ENCODE results near the gene SMOC2.
"Not testable (repeated sequence)": the region's sequence is repeated elsewhere in the genome, so short reads cannot be mapped to it uniquely, and the experiment has no call there.

Gene SMOC2

DNA sequence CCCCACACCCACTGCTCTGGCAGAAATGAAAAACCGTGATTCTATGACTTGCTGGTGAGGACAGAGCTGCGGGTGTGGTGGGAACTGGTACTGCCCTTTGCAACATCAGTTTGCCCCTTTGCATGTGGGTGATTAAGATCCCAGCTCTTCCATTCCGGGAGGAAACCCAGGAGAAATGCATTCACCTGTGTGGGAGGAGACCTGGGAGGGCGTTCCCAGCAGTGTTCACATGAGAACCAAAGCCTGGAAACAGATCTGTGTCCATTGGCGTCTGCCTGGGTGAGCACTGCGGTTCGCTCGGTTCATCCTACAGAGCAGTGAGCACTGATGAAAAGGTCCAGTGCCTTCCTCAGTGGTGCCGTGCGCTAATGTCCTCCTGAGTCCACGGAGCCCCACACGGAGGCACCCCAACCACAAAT is 89.7 kb downstream of the SMOC2 start:
- no peak for FAIRE-seq
- no peak for TF ChIP-seq POLR2A (IDR thresholded peaks at IDR 0.05; ENCODE audit: low read depth, low read length)
- no peak for DNase-seq (ENCODE audit: insufficient read length, low spot score)

DNA sequence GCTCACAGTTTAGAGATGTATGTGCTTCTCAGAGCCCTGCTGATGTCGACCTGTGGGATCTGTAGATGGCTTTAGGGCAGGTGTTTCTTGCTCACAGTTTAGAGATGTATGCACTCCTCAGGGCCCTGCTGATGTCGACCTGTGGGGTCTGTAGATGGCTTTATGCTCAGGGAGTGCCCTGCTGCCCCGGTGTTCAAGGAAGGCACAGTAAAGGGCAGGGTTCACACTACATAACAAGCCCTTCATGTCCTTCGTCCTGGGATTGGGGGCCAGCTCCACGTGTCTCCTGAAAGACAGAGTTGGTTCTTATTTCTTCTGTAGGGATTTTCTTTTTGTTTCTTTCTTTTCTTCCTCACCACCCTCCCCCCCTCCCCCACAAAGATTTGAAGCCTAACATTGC is 91.1 kb downstream of the SMOC2 start:
- no peak for DNase-seq (ENCODE audit: insufficient read length, low spot score)
- FAIRE-seq: no peak
- no peak for TF ChIP-seq POLR2A (IDR thresholded peaks at IDR 0.05; ENCODE audit: low read depth, low read length)

DNA sequence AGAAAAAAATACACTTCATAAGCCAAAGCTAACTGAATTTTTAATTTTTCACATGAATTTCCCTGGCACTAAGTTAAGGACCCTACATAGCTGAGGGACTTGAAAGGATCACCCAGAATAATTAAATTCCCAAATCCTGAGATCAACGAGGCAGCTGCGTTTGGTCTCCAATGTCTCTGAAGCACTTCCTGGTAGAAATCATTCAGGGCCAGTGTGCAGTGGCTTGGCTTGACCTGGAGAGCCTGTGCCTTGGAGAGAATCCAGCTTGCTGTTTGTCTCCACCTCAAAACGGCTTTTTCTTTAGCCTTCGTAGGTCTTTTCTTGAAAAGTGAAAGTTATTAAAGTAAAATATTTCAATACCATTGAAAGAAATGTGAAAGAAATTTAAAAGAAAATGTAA is 92.4 kb downstream of the SMOC2 start:
- no peak for DNase-seq (ENCODE audit: insufficient read length, low spot score)
- FAIRE-seq: no peak
- TF ChIP-seq POLR2A (IDR thresholded peaks at IDR 0.05; ENCODE audit: low read depth, low read length): no peak

DNA sequence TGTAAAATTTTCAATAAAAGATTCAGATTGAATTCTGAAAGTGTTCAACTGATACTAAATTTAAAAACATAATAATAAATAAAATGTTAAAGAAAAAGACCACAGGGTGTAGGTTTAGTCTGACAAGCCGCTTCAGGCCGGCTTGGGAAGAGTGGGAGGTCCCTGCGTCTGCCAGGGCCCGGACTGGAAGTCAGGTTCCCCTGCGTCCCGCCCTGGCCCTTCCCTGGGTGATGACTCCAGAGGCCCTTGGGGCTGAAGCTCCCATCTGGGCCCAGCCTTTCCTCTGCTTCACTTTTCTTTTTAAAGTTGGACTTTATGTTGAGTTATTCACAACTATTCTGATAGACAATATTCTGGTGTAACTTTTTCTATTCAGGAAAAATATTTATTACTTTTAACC is 93.3 kb downstream of the SMOC2 start:
- DNase-seq (ENCODE audit: insufficient read length, low spot score): no peak
- no peak for TF ChIP-seq POLR2A (IDR thresholded peaks at IDR 0.05; ENCODE audit: low read depth, low read length)
- no peak for FAIRE-seq

DNA sequence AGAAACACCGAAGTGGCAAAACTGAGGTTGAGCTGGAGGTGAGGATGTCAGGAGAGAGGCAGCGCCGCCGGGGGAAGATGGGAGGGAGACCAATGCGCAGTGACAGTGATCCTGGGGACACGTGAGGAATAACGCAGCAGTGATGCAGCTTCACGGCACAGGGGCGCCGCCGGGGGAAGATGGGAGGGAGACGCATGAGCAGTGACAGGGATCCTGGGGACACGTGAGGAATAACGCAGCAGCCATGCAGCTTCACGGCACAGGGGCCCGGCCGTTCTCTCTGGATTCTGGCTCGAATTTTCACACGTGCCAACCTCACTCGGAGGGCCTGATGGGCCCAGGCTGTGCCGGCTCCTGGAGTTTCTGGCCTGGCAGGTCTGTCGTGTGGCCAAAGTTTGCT is 94.7 kb downstream of the SMOC2 start:
- no peak for DNase-seq (ENCODE audit: insufficient read length, low spot score)
- no peak for FAIRE-seq
- TF ChIP-seq POLR2A (IDR thresholded peaks at IDR 0.05; ENCODE audit: low read depth, low read length): no peak

DNA sequence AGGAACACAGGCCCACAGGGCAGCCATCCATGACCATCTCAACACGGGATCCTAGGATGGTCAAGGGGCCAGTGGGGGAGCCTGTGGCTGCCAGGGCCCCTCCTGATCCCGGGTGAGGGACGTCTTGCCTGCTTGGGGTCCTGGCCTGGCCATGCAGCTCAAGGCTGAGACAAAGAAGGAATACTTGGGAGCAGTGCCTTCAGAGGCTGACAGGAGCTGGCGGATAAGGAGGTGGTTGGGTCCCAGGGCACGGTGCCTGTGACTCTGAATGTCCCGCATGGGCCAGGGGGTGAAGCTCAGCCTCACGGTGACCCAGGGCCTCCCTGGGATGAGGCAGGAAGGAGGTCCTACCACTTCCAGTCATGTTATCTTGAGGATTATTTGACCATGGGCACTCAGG is 95.2 kb downstream of the SMOC2 start:
- no peak for TF ChIP-seq POLR2A (IDR thresholded peaks at IDR 0.05; ENCODE audit: low read depth, low read length)

DNA sequence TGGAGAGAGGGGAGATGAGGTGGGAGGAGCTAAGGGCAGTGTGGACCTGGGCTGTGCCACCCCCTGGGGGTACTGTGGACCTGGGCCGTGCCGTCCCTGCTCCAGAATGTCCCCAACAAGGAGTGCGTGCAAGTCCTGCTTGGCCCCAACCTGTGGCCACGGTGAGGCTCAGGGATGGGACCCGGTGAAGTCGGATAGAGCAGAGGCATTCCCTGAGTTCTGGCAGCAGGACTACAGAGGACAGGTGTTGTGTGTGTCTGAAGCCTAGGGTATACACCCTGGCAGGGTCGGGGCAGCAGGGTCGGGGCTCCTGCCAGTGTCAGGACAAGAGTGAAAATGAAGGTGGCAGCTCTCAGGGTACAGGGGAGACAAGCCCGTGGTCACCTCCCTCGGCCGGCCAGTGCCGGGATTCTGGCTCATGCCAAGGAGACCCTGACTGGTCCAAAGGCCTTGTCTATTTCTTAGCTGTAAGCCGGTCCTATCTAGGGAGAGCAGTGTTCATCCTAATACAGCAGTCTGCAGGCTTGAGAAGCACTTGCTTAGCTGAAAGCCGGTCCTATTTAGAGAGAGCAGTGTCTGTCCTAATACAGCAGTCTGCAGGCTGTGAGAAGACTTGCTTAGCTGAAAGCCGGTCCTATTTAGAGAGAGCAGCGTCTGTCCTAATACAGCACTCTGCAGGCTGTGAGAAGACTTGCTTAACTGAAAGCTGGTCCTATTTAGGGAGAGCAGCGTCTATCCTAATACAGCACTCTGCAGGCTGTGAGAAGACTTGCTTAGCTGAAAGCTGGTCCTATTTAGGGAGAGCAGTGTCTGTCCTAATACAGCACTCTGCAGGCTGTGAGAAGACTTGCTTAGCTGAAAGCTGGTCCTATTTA is 95.9 kb downstream of the SMOC2 start:
- no peak for FAIRE-seq
- no peak for DNase-seq (ENCODE audit: insufficient read length, low spot score)
- no peak for TF ChIP-seq POLR2A (IDR thresholded peaks at IDR 0.05; ENCODE audit: low read depth, low read length)

More for the DNA sequence above, 95.2 kb downstream of the SMOC2 start:
- DNase-seq (ENCODE audit: insufficient read length, low spot score) (no peak), FAIRE-seq (no peak)

DNA sequence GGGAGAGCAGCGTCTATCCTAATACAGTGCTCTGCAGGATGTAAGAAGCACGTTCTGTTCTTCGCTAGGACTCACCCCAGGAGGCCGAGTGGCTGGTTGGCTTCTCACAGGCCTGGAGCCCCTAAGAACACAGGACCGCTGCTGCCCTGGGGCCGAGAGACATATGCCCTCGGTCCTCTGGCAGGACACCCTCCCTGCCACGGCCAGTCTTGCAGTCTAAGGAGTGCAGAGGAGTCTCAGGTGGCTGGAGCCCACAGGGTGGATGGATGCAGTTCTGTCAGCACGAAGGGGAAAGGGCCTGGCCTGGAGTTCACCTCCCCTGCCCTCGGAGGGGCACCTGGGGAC is 96.5 kb downstream of the SMOC2 start:
- TF ChIP-seq POLR2A (IDR thresholded peaks at IDR 0.05; ENCODE audit: low read depth, low read length): no peak
- no peak for FAIRE-seq
- no peak for DNase-seq (ENCODE audit: insufficient read length, low spot score)

DNA sequence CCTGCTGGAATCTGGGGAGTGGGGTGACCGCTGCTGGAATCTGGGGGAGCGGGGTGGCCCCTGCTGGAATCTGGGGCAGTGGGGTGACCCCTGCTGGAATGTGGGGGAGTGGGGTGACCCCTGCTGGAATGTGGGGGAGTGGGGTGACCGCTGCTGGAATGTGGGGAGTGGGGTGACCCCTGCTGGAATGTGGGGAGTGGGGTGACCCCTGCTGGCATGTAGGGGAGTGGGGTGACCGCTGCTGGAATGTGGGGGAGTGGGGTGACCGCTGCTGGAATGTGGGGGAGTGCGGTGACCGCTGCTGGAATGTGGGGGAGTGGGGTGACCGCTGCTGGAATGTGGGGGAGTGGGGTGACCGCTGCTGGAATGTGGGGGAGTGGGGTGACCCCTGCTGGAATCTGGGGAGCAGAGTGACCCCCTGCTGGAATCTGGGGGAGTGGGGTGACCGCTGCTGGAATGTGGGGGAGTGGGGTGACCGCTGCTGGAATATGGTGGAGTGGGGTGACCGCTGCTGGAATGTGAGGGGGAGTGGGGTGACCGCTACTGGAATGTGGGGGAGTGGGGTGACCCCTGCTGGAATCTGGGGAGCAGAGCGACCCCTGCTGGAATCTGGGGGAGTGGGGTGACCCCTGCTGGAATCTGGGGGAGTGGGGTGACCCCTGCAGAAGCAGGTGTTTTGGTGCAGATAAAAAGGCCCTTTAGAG is 97.4 kb downstream of the SMOC2 start:
- FAIRE-seq: not testable (repeated sequence)

DNA sequence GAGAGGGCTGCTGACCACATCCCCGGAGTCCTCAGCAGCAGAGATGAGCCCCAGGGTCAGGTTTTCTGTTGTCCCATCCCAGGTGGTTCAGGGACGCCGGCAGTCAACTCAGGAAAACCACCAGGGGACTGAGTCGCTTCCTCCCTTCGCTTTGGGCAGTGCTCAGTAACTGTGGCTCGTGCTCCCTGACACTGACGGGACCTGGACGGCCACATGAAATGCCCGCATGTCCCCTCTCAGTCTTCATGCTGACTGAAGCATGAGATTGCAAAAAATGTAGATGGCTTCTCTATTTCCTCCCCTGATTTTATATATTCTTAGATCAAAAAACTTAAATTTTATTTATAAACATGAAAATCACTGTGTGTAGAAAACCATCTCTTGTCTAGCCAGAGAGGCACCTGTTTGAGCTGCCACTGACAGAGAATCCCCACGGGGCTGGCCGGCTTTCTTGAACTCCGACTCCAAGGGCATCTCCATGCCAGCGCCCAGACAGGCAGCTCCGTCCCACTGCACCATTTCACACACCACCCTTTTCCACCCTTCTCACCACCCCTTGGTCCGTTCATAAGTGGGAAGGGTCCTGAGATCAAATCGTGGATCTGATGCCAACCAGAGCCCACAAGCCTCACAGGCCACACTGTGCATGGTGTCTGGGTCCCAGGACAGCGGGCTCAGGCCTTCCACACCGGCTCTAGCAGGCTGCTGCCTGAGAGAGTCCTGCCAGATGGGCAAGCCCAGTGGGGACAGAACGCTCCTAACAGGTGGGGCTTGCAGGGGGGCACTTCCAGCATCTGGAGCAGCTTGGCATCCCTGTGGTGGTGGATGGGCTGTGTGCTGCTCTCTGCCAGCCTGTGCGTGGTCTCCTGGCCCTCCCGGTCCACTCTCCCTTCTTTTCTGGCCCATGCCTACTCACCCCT is 98.2 kb downstream of the SMOC2 start:
- no peak for FAIRE-seq
- TF ChIP-seq POLR2A (IDR thresholded peaks at IDR 0.05; ENCODE audit: low read depth, low read length): no peak
- no peak for DNase-seq (ENCODE audit: insufficient read length, low spot score)

More for the DNA sequence above, 97.4 kb downstream of the SMOC2 start:
- DNase-seq (ENCODE audit: insufficient read length, low spot score): not testable (repeated sequence)

DNA sequence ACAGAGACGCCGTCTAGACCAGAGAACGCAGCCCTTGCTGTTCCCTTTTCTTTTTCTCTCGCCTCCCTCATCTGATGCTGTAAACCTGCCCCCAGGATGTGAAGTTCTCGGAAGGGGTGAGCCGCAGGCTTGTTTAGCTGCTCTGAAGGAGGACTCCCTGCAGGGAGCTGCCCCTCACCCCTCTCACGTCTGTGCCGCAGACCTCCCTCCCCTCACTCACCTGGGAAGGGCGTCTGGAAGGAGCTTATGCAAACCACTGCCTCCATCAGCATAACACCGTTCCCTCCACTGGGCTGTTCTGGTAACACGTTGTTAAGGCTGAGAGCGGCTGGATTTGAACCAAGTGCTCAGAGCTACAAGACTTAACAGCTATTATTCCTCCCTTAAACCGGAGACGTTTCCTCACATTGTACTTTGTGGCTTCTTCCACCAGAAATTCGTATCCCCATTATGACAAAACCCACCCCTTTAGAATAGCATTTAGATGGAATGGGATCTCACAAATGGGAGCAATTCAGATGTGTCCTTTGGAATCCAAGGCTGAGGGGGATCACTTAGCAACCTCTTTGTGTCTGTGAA is 99.8 kb downstream of the SMOC2 start:
- no peak for FAIRE-seq
- no peak for DNase-seq (ENCODE audit: insufficient read length, low spot score)
- TF ChIP-seq POLR2A (IDR thresholded peaks at IDR 0.05; ENCODE audit: low read depth, low read length): no peak

DNA sequence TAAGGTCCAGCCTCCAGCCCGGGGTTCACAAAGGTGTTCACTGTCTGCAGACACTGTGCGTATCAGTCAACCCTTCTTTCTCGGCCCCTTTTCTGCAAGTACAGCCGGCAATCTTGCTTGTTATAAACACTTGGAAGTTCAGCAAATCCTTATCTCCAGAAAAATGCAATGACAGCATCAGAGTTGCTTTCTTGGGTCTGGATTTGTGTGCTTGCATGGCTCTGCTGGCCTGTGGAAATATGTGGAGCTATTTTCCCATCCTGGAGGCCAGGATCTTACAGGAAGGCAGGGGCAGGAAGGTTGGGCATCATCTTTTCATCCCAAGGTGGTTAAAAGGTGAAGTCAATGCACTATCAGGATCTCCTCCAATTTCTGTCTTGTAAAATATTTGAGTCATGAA is 100.3 kb downstream of the SMOC2 start:
- DNase-seq (ENCODE audit: insufficient read length, low spot score) (no peak), FAIRE-seq (no peak)
- TF ChIP-seq POLR2A (IDR thresholded peaks at IDR 0.05; ENCODE audit: low read depth, low read length): no peak

DNA sequence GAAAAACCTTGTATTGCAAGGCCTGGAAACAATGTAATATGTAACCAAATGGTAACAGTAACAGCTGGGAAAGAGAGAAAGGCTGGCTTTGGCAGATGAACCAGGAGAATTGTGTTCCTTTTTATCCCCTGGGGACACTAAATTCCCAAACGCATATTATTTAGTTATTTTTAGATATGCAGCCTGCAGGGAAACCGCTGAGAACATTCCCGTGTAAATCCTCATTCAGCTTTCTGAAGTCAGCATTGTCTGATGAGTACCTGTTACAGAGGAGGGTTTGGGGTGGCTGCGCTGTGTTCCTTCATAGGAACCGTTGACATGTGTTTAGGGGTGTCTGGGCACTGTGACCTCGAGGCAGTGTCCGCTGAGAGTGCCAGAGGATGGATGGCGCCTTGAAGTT is 101.3 kb downstream of the SMOC2 start:
- DNase-seq (ENCODE audit: insufficient read length, low spot score) (no peak), FAIRE-seq (no peak)
- TF ChIP-seq POLR2A (IDR thresholded peaks at IDR 0.05; ENCODE audit: low read depth, low read length): no peak

DNA sequence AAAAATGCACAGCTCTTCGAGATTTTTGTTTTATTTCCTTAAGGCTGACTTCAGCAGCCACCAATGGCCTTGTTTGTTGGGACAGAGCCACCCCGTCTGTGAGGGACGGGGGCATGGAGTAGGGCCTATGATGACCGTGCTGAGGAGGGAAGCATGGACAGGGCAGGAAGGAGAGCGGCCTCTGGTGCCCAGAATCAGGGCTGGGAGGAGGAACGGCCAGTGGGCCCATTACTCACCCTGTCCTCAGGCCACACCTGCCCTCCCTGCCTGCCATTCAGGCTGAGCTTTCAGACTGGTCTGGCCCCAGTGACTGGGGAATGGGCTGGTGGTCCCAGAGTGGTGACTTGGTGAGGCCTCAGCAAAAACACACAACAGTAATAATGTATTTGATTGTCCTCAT is 104.4 kb downstream of the SMOC2 start:
- no peak for TF ChIP-seq POLR2A (IDR thresholded peaks at IDR 0.05; ENCODE audit: low read depth, low read length)
- no peak for FAIRE-seq
- DNase-seq (ENCODE audit: insufficient read length, low spot score): no peak

All from H54 (cell line).